Psoas muscle (tissue), 8 donors: ENCODE measurements around the gene DIAPH3. TPM values are rescaled to one million over a fixed set of nuclear protein-coding genes. Genes with fewer than 3 reads are reported as not detected.

ENCODE experiments used
- ATAC-seq, 4 donors: fragments of 200-7000 bp; cut with Tn5 transposase; one replicate each; pipeline ENCODE4 v1.9.1; 2020; ENCODE audit warnings: moderate library complexity in 3 of 4, mild to moderate bottlenecking in 2 of 4
- DNase-seq, 2 donors: peaks; one replicate each; pipeline ENCODE4 v3.0.0-alpha.2; 2020
- H3K27ac ChIP-seq: fragments of 200-600 bp; one replicate; pipeline ENCODE4 v1.8.0; 2022
- H3K27me3 ChIP-seq, 3 donors: fragments of 200-600 bp in 1 of 3; one replicate each; pipeline versions ENCODE4 v1.6.1 to v1.8.0; 2013 to 2022; ENCODE audit warnings: low read length in 2 of 3, mild to moderate bottlenecking in 2 of 3, moderate library complexity in 1 of 3; ENCODE audit not compliant: insufficient read depth in 3 of 3
- H3K36me3 ChIP-seq, 2 donors: fragments of 200-600 bp in 1 of 2; one replicate each; pipeline versions ENCODE4 v1.6.1 to v1.8.0; 2013 to 2022; ENCODE audit warnings: low read depth in 1 of 2, mild to moderate bottlenecking in 1 of 2, moderate library complexity in 1 of 2; ENCODE audit not compliant: insufficient read depth in 1 of 2
- H3K4me1 ChIP-seq: fragments of 200-600 bp; one replicate; pipeline ENCODE4 v1.8.0; 2022
- H3K4me3 ChIP-seq: fragments of 200-600 bp; one replicate; pipeline ENCODE4 v1.8.0; 2022; ENCODE audit warnings: mild to moderate bottlenecking
- H3K9me3 ChIP-seq: fragments of 200-600 bp; one replicate; pipeline ENCODE4 v1.8.0; 2022
- WGBS, 3 donors: extraction: QIAGEN DNeasy Blood & Tissue Kit; methylation state at CpG; one replicate each; pipeline versions ENCODE4 v1.1.6 to v1.1.7; 2013; 5-methylcytosine and 5-hydroxymethylcytosine counted together
- intact Hi-C, 2 donors: fragments of 100-400 bp; cut with DNase I; formaldehyde crosslinking; loops; one replicate each; pipeline versions ENCODE4 v1.11.0 to v1.14.2; 2022
- polyA plus RNA-seq, 3 donors: library from polyadenylated mRNA; stranded (reverse); fragments of 200-250 nt; gene quantifications; one replicate each; pipeline ENCODE4 v1.2.3, GENCODE V29; 2013
- total RNA-seq, 4 donors: library from RNA; stranded (reverse); fragmentation: NEBNext Ultra II Directional in 2 of 4; extraction: Animal tissue kit (Norgen Biotek cat#: 25700) in 2 of 4; gene quantifications; one replicate each; pipeline versions ENCODE4 v1.2.1 to v1.2.4, GENCODE V29; 2021 to 2023
- TF ChIP-seq, protein P1 (sequence below): fragments of 200-600 bp; IDR thresholded peaks from one replicate; pipeline ENCODE4 v1.8.0; 2022; ENCODE audit warnings: antibody characterized with exemption
- donor health status: healthy with polysubstance abuse.
- donor health status: DM: no; HTN: no; CAD: no; lungs with moderate emphysema.
- donor health status: Bipolar disorder and iron deficiency.
- donor health status: healthy.
- donor health status: DM: yes; HTN: yes; CAD: no.
- donor health status: DM: no; HTN: no; CAD: no.
- donor health status: DM: no; HTN: no; CAD: no.
- donor health status: DM: yes; HTN: yes; CAD: no.

Gene DIAPH3
- total and polyA plus RNA-seq, 7 donors, result 0.03 to 0.10 (median 0.08) TPM; not detected in 4

- Histone ChIP-seq H3K36me3 (no peaks in the 10 kb centered on the region), H3K27ac (no peak overlapping the region), H3K4me3 (no peak overlapping the region), H3K27me3 (no peaks in the 10 kb centered on the region), H3K4me1 (no peaks in the 10 kb centered on the region), H3K9me3 (no peaks in the 10 kb centered on the region)
- intact Hi-C loops, result loop anchor here in 1 of 2 donors (5.0 kb wide), 1 partner anchor 378 kb away; no protein-coding TSS in a partner anchor
- ATAC-seq (no peak), DNase-seq (no peak)
- TF ChIP-seq, protein P1, sequence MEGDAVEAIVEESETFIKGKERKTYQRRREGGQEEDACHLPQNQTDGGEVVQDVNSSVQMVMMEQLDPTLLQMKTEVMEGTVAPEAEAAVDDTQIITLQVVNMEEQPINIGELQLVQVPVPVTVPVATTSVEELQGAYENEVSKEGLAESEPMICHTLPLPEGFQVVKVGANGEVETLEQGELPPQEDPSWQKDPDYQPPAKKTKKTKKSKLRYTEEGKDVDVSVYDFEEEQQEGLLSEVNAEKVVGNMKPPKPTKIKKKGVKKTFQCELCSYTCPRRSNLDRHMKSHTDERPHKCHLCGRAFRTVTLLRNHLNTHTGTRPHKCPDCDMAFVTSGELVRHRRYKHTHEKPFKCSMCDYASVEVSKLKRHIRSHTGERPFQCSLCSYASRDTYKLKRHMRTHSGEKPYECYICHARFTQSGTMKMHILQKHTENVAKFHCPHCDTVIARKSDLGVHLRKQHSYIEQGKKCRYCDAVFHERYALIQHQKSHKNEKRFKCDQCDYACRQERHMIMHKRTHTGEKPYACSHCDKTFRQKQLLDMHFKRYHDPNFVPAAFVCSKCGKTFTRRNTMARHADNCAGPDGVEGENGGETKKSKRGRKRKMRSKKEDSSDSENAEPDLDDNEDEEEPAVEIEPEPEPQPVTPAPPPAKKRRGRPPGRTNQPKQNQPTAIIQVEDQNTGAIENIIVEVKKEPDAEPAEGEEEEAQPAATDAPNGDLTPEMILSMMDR, result no peak
These were observed 393.3 kb downstream of the DIAPH3 start for GRCh38 chr13:59770451-59770850.

DNA sequence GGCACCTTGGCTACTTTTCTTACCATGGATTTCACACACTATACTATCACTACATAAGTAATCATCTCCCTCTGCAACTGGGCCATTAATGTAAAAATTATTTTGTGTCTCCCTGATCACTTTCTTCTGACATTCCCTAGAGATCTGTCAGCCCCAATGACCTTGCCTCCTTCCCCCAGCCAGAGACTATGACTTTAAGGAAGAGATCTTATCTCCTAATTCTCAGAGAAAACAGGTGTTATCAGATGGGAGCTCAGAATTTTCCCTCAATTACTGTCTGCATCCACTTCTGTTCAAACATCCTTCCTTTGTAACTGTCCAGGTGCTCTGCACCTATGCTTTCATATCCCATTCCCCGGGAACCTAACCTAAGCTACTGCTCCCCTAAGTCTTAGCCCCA, 397.5 kb downstream of the DIAPH3 start:
- 75 to 80% (median 78%) methylated on average over 1 of the region's 1 CpG for WGBS, 3 donors
- Histone ChIP-seq H3K4me3 (no peak overlapping the region), H3K27me3 (no peaks in the 10 kb centered on the region), H3K9me3 (no peaks in the 10 kb centered on the region), H3K27ac (no peak overlapping the region), H3K4me1 (no peaks in the 10 kb centered on the region), H3K36me3 (no peaks in the 10 kb centered on the region)
- no peak for ATAC-seq
- TF ChIP-seq, protein P1, result no peak
- intact Hi-C loops, result no loop called here
- no peak for DNase-seq

DNA sequence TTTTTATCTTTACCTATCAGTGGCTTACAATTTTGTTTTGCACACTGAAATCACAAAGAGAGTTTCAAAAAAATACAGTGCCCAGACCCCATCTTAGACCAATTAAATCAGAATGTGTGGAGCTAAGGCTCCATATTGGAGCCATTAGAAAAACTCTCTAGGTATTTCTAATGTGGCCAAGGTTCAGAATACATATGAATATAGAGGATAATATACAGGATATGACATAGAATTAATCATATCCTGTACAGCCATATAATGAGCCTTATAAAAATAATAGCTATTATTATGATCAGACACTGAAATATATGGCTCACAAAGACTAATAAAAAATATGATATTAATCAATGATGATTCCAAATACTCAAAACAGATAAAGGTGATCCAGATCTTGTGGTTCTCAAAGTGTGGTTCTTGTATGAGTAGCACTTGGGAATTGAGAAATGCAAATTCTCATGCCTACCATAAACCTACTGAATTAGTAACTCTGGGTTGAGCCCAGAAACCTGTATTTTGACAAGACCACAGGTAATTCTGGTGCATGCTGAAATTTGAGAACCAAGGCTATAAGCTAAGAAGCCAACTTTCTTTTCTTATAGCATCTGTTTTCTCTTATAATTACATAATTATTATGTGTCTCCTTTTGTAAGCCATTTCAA, 408.0 kb downstream of the DIAPH3 start:
- no peak for DNase-seq
- no peak for ATAC-seq
- H3K4me1 ChIP-seq, result no peaks in the 10 kb centered on the region

GRCh38 chr13:59754411-59754810, 409.3 kb downstream of the DIAPH3 start:
- Histone ChIP-seq H3K36me3 (no peaks in the 10 kb centered on the region), H3K27me3 (no peaks in the 10 kb centered on the region), H3K9me3 (no peaks in the 10 kb centered on the region), H3K27ac (no peak overlapping the region), H3K4me3 (no peak overlapping the region), H3K4me1 (no peaks in the 10 kb centered on the region)
- TF ChIP-seq, protein P1, result no peak
- intact Hi-C loops, result no loop called here
- ATAC-seq (no peak), DNase-seq (no peak)
- WGBS, 3 donors, result 93 to 97% (median 96%) methylated on average over 2 of the region's 2 CpGs

More for the DNA sequence above, 408.0 kb downstream of the DIAPH3 start:
- intact Hi-C loops, result no loop called here
- no peaks in the 10 kb centered on the region for H3K36me3 ChIP-seq
- TF ChIP-seq, protein P1, result no peak
- H3K27ac ChIP-seq, result no peak overlapping the region
- H3K9me3 ChIP-seq, result no peaks in the 10 kb centered on the region
- no peak overlapping the region for H3K4me3 ChIP-seq
- H3K27me3 ChIP-seq, result no peaks in the 10 kb centered on the region

GRCh38 chr13:59750860-59751259, 412.9 kb downstream of the DIAPH3 start:
- Histone ChIP-seq H3K4me1 (no peaks in the 10 kb centered on the region), H3K27ac (no peak overlapping the region), H3K36me3 (no peaks in the 10 kb centered on the region), H3K4me3 (no peak overlapping the region), H3K9me3 (no peaks in the 10 kb centered on the region), H3K27me3 (no peaks in the 10 kb centered on the region)
- WGBS, 3 donors, result 22 to 34% (median 31%) methylated on average over 7 of the region's 7 CpGs
- TF ChIP-seq, protein P1, result no peak
- intact Hi-C loops, result no loop called here
- DNase-seq (no peak), ATAC-seq (no peak)
